Left forelimb (tissue), 1 donor: ENCODE data around the gene KPNB1.

Source experiments
- DNase-seq: peaks from one replicate; pipeline ENCODE4 v3.0.0-alpha.2; 2018; ENCODE audit warnings: low spot score

KPNB1 gene

DNA sequence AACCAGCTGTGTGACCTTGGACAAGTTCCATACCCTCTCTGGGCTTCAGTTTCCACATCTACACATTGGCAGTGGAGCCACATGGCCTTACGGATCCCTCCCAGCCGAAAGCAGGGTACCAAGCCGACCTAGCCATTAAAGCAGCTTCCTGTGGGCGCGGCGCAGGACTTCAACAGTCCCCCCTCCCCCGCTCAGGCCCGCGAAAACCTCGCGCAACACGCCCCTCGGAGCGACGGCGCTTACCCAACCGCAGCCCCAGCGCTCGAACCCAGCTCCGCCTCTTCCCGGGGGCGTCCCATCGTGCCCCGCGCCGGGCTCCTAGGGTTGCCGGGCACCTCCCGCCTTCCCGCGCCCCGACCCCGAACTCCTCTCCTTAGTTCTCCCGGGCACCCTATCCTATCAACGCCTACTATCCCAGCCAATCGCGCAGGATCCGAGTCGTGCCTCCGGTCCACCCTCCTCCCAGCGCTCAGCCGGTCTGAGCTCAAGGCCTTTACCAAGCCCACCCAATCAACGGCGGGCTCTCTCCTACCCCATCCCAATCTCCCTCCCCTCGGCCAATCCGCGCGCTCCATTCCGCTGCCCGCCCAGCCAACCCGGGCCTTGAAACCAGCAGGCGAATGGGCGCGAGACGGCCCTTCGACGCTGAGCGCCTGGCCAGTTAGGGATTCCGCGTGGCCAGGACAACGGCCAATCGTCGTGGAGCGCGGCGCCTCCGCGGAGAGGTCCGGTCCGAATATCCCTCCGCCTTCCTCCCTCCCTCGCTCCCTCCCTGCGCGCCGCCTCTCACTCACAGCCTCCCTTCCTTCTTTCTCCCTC, at the start of gene KPNB1:
KPNB1 (plus strand) TSS at position 767 of the 819 bp plus-strand sequence. CDS start 326 bp downstream, outside the sequence.
- peak; percentile 99 for DNase-seq

- no peak for DNase-seq
Measured at GRCh38 chr17:47603830-47604597, 45.7 kb upstream of the KPNB1 start.

DNA sequence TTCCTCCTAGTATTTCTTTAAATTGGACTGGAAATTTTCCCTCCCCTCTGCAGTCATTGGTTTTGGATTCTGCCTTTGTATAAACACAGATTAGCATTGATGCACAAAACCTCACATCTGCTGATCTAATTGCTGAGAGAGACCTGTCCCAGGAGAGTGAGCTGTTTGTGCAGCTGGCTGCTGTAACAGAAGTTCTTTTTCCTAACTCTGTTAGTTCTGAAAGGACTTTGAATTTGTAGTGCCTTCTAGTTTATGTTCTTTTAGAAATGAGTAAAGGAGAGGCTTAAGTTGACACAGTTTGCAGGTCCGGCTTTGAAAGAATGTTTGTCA, 45.2 kb upstream of the KPNB1 start:
- no peak for DNase-seq

- DNase-seq, result no peak
Measured at GRCh38 chr17:47605011-47605410, 44.7 kb upstream of the KPNB1 start.

DNA sequence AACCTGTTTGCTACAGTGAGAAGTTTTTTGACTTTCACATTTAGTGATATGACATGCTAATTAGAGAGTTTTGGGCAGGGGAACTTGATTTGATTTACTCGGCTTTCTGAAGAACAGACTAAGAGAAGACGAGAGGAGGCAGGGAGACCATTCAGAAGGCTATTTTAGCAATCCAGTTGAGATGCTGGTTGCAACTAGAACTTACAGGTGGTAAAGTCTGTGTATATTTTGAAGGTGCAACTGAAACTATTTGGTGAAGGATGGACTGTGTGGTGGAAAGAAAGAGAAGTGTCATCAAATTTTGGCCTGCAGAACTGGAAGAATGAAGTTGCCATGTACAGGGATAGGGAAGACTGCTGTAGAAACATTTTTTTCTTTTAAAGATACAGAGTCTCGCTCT, 42.2 kb upstream of the KPNB1 start:
- no peak for DNase-seq

- DNase-seq, result no peak
Measured at GRCh38 chr17:47611372-47612350, 38.1 kb upstream of the KPNB1 start.

DNA sequence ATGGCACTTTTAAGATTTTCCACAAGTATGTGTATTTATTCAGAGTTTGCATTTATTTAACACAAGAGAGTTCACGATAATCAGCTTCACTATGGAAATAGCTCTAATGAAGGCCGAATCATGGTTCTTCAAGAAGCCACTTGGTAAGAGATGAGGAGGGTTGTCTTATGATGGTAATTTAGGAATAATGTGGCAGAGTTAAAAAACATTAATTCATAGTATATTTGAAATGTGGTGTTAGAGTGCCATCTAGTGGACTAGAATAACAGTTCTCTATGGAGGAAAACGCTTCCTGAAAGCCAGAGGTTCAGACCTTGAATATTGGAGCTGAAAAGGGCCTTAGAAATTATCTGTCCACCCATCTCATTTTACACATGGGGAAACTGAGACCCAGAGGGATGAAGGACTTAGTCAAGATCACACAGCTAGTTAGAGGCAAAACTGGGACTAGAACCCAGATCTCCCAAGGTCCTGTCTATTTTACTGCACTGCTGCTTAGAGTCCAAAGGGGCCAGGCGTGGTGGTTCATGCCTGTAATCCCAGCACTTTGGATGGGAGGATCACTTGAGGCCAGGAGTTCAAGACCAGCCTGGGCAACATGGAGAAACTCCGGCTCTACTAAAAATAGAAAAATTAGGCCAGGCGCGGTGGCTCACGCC, 33.8 kb upstream of the KPNB1 start:
- DNase-seq, result no peak

DNA sequence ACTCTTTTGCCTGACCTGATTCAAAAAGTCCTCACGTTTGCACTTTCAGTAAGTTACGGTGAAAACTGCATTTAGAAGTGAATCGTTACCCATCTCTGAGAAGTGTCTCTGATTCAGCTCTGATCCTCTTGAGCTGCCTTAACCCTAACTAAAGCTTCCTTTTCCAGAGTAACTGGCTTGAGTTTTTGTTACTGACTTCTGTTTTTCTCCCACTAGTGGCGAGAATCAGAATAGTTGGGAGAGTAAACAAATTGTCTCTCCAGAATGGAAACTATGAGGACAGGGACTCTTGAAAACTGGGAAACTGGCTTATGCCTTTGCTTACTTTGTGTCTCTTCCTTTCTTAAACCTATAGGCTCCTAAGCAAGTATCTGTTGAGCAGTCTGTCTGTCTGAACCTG, 31.3 kb upstream of the KPNB1 start:
- DNase-seq, result no peak

DNA sequence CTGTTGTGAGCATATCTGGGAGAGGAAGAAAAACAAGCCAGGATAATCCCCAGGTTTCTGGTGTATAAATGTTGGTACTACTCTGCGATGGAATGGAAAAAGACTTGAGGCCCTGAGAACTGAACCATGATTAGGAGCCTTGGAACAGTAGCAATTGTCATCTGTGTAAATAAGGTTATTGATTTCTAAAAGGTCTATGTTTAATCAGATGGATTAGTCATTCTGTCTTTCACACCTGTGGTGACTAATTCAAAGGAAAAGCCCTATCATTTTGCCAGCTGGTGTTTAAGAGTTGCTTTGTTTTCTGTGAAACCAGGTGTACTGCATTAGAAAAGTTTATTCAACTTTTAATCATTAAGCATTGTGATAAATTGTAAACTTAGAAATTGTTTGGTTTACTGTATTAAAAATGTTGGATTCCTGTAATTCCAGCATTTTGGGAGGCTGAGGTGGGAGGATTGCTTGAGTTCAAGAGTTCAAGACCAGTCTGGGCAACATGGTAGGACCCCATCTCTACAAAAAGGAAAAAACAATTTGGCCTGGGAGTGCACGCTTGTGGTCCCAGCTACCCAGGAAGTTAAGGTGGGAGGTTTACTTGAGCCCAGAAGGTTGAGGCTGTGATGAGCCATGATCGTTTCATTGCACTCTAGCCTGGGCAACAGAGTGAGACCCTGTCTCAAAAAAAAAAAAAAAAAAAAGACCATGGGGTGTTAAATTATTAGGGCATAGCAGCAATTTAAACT, 29.0 kb upstream of the KPNB1 start:
- no peak for DNase-seq

DNA sequence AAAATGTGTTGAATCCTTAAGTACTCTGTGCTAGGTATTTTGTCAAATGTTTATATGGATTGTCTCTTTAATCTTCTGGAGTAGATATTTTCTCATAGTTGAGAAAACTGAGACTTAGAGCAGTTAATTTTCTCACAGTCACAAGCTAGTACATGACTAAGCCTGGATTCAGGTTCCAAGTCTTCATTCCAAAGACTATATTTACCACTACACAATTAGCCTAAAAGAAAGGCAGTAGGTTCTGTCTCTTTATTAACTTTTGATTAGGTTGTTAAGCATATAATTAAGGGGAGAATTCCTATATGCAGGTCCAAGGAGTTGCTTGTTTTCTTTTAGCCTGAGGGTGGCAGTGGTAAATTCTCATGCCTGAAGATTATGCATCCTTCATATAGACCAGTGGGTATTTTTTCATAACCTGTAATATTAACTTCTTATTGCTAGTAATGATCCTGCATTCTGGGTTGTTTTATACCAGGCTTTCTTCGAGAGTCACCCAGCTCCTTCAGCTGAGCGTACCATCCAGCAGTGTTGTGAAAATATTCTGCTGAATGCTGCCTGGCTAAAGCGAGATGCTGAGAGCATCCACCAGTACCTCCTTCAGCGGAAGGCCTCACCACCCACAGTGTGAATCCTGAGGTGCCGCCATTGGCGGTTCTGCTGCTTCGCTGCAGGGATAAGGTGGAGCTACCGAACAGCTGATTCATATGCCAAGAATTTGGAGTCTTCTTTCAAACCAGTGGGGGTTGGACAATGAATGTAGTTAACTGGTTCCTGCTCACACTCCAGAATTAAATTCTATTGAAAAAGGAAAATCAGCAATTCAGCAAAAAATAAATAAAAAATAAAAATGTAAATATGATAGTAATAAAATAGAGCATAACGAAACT, 28.2 kb upstream of the KPNB1 start:
- no peak for DNase-seq

GRCh38 chr17:47622180-47622549, 27.6 kb upstream of the KPNB1 start:
- no peak for DNase-seq

DNA sequence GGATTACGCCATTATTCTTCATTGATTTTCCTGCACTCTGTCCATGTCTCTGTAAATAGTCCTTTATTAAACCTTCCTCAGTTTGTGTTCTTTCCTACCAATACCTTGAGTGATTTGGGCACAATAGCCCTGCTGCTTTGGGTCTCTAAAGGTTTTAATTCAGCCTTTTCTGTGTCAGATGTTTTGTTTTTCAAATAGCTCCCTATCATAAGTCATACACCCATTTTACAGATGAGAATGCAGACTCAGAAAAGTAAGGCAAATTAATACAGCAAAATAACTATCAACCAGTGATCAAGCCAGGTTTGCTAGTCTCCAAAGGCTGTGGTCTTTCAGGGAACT, 25.0 kb upstream of the KPNB1 start:
- no peak for DNase-seq

DNA sequence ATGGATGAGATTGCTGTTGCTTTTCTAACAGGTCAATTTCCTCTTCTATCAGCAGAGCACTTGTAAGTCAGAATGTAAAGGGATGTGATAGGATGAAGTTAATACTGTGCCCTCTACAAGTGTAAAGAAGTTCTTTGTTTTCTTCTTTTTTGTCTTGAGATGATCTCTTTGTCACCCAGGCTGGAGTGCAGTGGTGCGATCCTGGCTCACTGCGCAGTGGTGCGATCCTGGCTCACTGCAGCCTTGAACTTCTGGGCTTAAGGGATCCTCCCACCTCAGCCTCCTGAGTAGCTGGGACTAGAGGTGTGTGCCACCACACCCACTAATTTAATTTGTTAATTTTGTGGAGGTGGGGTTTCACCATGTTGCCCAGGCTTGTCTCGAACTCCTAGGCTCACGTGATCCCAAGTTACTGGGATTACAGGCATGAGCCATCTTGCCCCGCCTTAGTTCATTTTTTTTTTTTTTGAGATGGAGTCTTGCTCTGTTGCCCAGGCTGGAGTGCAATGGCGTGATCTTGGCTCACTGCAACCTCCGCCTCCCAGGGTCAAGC, 21.6 kb upstream of the KPNB1 start:
- no peak for DNase-seq

- DNase-seq, result no peak
Measured at GRCh38 chr17:47629826-47630225, 19.9 kb upstream of the KPNB1 start.

DNA sequence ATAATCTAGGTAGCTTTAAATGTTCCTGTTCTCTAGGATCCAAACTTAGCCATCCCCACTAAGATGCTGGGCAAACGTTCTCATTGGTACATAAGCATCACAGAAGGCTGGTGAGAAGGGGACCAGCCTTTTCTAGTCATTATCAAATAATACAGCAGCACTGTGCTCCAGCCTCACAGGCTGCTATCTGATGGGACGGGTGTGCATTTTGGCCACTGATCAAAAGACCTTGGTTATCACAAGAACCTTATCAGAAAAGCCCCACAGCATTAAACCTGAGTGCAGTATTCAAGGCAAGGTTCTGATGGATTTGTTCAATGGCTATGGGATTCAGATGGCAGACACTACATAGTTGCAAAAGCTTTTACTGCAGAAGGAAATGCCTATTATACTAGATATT, 19.1 kb upstream of the KPNB1 start:
- no peak for DNase-seq

DNA sequence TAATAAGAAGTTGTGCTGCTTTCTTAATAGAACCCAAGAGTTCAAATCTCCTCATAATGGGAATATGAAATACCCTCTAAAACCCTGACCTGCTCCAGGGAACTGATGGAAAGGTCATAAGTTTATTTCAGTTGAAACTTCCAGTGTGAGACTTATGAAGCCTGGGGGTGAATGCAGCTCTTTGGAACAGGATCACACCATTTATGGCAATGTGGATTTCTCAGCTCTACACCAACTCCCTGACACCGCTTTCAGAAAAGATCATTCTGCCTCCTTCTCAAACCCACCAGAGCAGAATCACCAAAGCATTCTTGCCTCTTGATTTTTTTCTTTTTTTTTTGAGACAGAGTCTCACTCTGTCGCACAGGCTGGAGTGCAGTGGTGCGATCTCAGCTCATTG, 16.7 kb upstream of the KPNB1 start:
- DNase-seq, result no peak

- no peak for DNase-seq
Measured at GRCh38 chr17:47633996-47634395, 15.7 kb upstream of the KPNB1 start.

- DNase-seq, result no peak
Measured at GRCh38 chr17:47634870-47635269, 14.8 kb upstream of the KPNB1 start.

DNA sequence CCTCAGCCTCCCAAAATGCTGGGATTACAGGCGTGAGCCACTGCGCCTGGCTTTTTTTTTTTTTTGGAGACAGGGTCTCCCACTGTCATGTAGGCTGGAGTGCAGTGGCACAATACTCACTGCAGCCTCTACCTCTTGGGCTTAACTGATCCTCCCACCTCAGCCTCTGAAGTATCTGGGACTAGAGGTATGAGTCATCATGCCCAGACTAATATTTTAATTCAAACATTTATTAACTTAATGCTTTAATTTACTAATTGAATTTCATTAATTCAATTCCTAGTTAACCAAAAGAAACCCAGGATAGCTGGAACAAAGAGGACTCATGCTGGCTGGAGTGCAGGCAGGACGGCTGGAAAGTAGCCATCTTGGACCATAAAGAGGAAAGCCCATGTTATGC, 14.0 kb upstream of the KPNB1 start:
- DNase-seq, result no peak
